ENCODE measurements around the gene ZNF865.

The ZNF865 gene

GRCh38 chr19:55654868-55655647 lies 49.6 kb downstream of the ZNF865 start, which contains the start of gene U2AF2:
U2AF2 (plus strand) TSS chr19:55655035; CDS start chr19:55655105, 70 bp downstream.
- H3F3A ChIP-seq (ENCODE audit: insufficient read depth, low read length): no peaks in the 10 kb centered on the region
- peaks cover 52% of the 10 kb centered on the region for H3K36me3 ChIP-seq (ENCODE audit: insufficient read depth, low read length)
- H3K9me3 ChIP-seq (ENCODE audit: low read length): no peaks in the 10 kb centered on the region
- peak within 1 kb of the TSS; percentile 94 for H3K4me3 ChIP-seq (ENCODE audit: low read depth, low read length, poor library complexity, severe bottlenecking)
- H3K9me2 ChIP-seq (ENCODE audit: low read depth, low read length): no peaks in the 10 kb centered on the region
- no peak within 1 kb of the TSS for H2AFZ ChIP-seq (ENCODE audit: low read length)
- peak within 1 kb of the TSS; percentile 91 for H3K27ac ChIP-seq (ENCODE audit: low read depth, low read length, poor library complexity, severe bottlenecking)
- H4K20me1 ChIP-seq (ENCODE audit: insufficient read depth, low read length): no peaks in the 10 kb centered on the region; the same call in 1 of the 2 replicates
- no peaks in the 10 kb centered on the region for H3K27me3 ChIP-seq (ENCODE audit: insufficient read depth, low read length)
- peaks cover 34% of the 10 kb centered on the region for H3K4me1 ChIP-seq (ENCODE audit: insufficient read depth, low read length, severe bottlenecking)
- peak within 1 kb of the TSS; percentile 98 for H3K9ac ChIP-seq (ENCODE audit: low read length)
- peaks cover 47% of the 10 kb centered on the region for H3K79me2 ChIP-seq (ENCODE audit: insufficient read depth, low read length)
- TF ChIP-seq, protein P1, sequence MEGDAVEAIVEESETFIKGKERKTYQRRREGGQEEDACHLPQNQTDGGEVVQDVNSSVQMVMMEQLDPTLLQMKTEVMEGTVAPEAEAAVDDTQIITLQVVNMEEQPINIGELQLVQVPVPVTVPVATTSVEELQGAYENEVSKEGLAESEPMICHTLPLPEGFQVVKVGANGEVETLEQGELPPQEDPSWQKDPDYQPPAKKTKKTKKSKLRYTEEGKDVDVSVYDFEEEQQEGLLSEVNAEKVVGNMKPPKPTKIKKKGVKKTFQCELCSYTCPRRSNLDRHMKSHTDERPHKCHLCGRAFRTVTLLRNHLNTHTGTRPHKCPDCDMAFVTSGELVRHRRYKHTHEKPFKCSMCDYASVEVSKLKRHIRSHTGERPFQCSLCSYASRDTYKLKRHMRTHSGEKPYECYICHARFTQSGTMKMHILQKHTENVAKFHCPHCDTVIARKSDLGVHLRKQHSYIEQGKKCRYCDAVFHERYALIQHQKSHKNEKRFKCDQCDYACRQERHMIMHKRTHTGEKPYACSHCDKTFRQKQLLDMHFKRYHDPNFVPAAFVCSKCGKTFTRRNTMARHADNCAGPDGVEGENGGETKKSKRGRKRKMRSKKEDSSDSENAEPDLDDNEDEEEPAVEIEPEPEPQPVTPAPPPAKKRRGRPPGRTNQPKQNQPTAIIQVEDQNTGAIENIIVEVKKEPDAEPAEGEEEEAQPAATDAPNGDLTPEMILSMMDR (IDR thresholded peaks at IDR 0.05; ENCODE audit: low read length): no peak
- no peak for TF ChIP-seq EZH2 (IDR thresholded peaks at IDR 0.05; ENCODE audit: borderline replicate concordance, low read length)
- H3K4me2 ChIP-seq (ENCODE audit: low read length): peak within 1 kb of the TSS; percentile 97

DNA sequence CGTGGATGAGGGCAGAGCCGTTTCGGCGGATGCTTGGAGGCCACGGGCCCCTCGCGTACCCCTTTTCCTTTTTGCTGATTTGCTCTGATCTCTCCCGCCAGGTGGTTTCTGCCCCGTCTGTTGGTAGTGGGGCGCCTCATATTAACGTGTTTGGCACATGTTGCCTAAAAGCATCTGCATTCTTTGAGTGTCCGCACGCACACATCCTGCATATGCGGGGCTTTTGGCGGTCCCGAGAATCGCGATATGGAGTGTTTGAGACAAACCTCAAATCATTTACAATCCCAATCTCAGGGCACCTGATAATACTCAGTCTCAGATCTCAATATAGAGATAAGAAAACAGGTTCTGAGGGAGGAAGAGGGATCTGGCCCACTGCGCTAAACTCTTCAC lies 50.2 kb downstream of the ZNF865 start:
- Histone ChIP-seq H3K27me3 (ENCODE audit: insufficient read depth, low read length) (no peaks in the 10 kb centered on the region), H3K79me2 (ENCODE audit: insufficient read depth, low read length) (peaks cover 52% of the 10 kb centered on the region), H3K9ac (ENCODE audit: low read length) (peak overlapping the region; percentile 98), H3F3A (ENCODE audit: insufficient read depth, low read length) (no peaks in the 10 kb centered on the region), H3K4me2 (ENCODE audit: low read length) (peak overlapping the region; percentile 97), H3K4me3 (ENCODE audit: low read depth, low read length, poor library complexity, severe bottlenecking) (peak overlapping the region; percentile 94), H3K27ac (ENCODE audit: low read depth, low read length, poor library complexity, severe bottlenecking) (peak overlapping the region; percentile 91), H3K36me3 (ENCODE audit: insufficient read depth, low read length) (peaks cover 58% of the 10 kb centered on the region), H3K9me2 (ENCODE audit: low read depth, low read length) (no peaks in the 10 kb centered on the region), H3K4me1 (ENCODE audit: insufficient read depth, low read length, severe bottlenecking) (peaks cover 34% of the 10 kb centered on the region), H2AFZ (ENCODE audit: low read length) (no peak overlapping the region), H4K20me1 (ENCODE audit: insufficient read depth, low read length) (no peaks in the 10 kb centered on the region; the same call in 1 of the 2 replicates), H3K9me3 (ENCODE audit: low read length) (no peaks in the 10 kb centered on the region)
- TF ChIP-seq, protein P1 (IDR thresholded peaks at IDR 0.05; ENCODE audit: low read length): no peak
- no peak for TF ChIP-seq EZH2 (IDR thresholded peaks at IDR 0.05; ENCODE audit: borderline replicate concordance, low read length)

DNA sequence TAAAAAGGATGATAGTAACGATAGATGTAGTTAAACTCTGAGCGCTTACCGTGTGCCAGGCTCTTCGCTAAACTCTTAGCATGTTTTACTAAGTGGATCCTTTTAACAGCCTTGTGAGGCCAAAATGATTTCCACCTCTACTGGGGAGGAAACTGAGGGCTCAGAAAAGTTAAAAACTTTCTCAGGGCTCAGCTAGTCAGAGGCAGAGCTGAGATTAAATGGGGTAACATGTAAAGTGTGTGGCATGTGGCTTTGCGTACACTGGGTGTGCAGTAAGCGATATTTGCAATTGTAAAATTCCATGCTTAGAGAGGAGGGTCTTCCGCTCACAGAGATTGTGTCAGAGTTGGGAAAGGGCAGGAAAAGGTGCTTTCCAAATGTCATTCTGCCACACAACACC lies 51.1 kb downstream of the ZNF865 start:
- H3K9me2 ChIP-seq (ENCODE audit: low read depth, low read length): no peaks in the 10 kb centered on the region
- TF ChIP-seq, protein P1 (IDR thresholded peaks at IDR 0.05; ENCODE audit: low read length): no peak
- no peak for TF ChIP-seq EZH2 (IDR thresholded peaks at IDR 0.05; ENCODE audit: borderline replicate concordance, low read length)
- no peak overlapping the region for H2AFZ ChIP-seq (ENCODE audit: low read length)
- peaks cover 67% of the 10 kb centered on the region for H3K36me3 ChIP-seq (ENCODE audit: insufficient read depth, low read length)
- H3F3A ChIP-seq (ENCODE audit: insufficient read depth, low read length): no peaks in the 10 kb centered on the region
- peak overlapping the region; percentile 91 for H3K27ac ChIP-seq (ENCODE audit: low read depth, low read length, poor library complexity, severe bottlenecking)
- peaks cover 34% of the 10 kb centered on the region for H3K4me1 ChIP-seq (ENCODE audit: insufficient read depth, low read length, severe bottlenecking)
- peak overlapping the region; percentile 94 for H3K4me3 ChIP-seq (ENCODE audit: low read depth, low read length, poor library complexity, severe bottlenecking)
- peak overlapping the region; percentile 97 for H3K4me2 ChIP-seq (ENCODE audit: low read length)
- H3K79me2 ChIP-seq (ENCODE audit: insufficient read depth, low read length): peaks cover 52% of the 10 kb centered on the region
- H3K9me3 ChIP-seq (ENCODE audit: low read length): no peaks in the 10 kb centered on the region
- H3K9ac ChIP-seq (ENCODE audit: low read length): peak overlapping the region; percentile 98
- H3K27me3 ChIP-seq (ENCODE audit: insufficient read depth, low read length): no peaks in the 10 kb centered on the region
- H4K20me1 ChIP-seq (ENCODE audit: insufficient read depth, low read length): no peaks in the 10 kb centered on the region; the same call in 1 of the 2 replicates
